Measurements from ENCODE around the gene DCAF11. TPM values are rescaled to one million over a fixed set of nuclear protein-coding genes. Genes with fewer than 3 reads are reported as not detected.
A peak's percentile ranks its signal among the peaks of the same experiment; 100 is the strongest.

Gene DCAF11
- total and polyA plus RNA-seq, 12 donors: 19.7 to 99.7 (median 70.8) TPM

GRCh38 chr14:24066496-24067132 lies 48.0 kb upstream of the DCAF11 start:
- intact Hi-C loops (cut with DNase I): no loop called here
- ATAC-seq (no peak), DNase-seq (no peak)
- no peak overlapping the region for H3K27ac ChIP-seq
- peaks cover 0 to 5% (median 0%) of the 10 kb centered on the region in 9 donors for H3K4me1 ChIP-seq
- no peaks in the 10 kb centered on the region for H3K36me3 ChIP-seq
- peaks cover 0 to 7% (median 0%) of the 10 kb centered on the region in 7 donors for H3K27me3 ChIP-seq
- WGBS, 2 donors: 88 to 92% methylated on average over 8 of the region's 8 CpGs
- no peaks in the 10 kb centered on the region for H3K9me3 ChIP-seq
- no peak overlapping the region for H3K4me3 ChIP-seq
- no peak for TF ChIP-seq CTCF (IDR thresholded peaks at IDR 0.05)

- intact Hi-C loops (cut with DNase I): no loop called here
- Histone ChIP-seq H3K36me3 (no peaks in the 10 kb centered on the region), H3K27ac (no peak overlapping the region), H3K4me3 (no peak overlapping the region), H3K4me1 (peaks cover 0 to 5% (median 0%) of the 10 kb centered on the region in 9 donors), H3K27me3 (peaks cover 0 to 15% (median 5%) of the 10 kb centered on the region in 7 donors), H3K9me3 (no peaks in the 10 kb centered on the region)
- peak in 4 of 8 donors; percentile 32 to 52 (median 44) for ATAC-seq
- WGBS, 2 donors: 89 to 90% methylated on average over 12 of the region's 12 CpGs
- no peak for TF ChIP-seq CTCF (IDR thresholded peaks at IDR 0.05)
- no peak for DNase-seq
Observed at GRCh38 chr14:24067133-24068082, 47.2 kb upstream of the DCAF11 start.

DNA sequence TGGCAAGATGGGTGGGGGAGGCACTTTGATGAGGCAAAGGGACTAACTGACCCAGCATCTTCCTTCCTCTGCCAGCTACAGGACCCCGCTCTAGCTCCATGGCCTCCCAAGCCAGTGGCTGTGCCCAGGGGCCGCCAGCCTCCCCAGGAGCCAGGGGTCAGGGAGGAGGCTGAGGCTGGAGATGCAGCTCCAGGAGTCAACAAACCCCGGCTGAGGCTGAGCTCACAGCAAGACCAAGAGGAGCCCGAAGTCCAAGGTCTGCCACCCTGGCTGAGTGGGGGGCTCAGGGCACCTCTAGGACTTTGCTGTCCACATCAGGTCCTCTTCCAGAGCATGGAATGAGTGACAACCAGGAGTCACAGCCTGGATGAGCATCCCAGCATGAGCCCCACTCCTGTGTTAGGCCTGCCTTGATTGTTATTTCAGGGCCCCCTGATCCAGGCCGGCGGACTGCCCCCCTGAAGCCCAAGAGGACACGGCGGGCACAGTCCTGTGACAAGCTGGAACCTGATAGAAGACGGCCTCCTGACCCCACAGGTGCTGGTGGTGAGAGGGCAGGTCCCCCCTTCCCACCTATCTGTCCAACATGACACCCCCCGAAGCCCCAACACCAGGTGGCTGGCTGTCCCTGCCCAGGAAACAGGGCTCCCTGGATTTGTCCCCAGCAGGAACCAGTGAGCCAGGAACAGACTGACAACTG lies 45.7 kb upstream of the DCAF11 start:
- Histone ChIP-seq H3K9me3 (no peaks in the 10 kb centered on the region), H3K27me3 (peaks cover 0 to 29% (median 8%) of the 10 kb centered on the region in 7 donors), H3K27ac (no peak overlapping the region), H3K36me3 (no peaks in the 10 kb centered on the region), H3K4me3 (no peak overlapping the region), H3K4me1 (peaks cover 0 to 5% (median 0%) of the 10 kb centered on the region in 9 donors)
- ATAC-seq (no peak), DNase-seq (no peak)
- TF ChIP-seq CTCF (IDR thresholded peaks at IDR 0.05): no peak
- WGBS, 2 donors: 83 to 86% methylated on average over 10 of the region's 10 CpGs
- intact Hi-C loops (cut with DNase I): no loop called here

GRCh38 chr14:24069411-24069735 lies 45.2 kb upstream of the DCAF11 start:
- H3K36me3 ChIP-seq: no peaks in the 10 kb centered on the region
- TF ChIP-seq CTCF (IDR thresholded peaks at IDR 0.05): no peak
- H3K27ac ChIP-seq: no peak overlapping the region
- no peak overlapping the region for H3K4me3 ChIP-seq
- no peak for DNase-seq
- 63 to 71% methylated on average over 6 of the region's 6 CpGs for WGBS, 2 donors
- intact Hi-C loops (cut with DNase I): no loop called here
- no peak for ATAC-seq
- peaks cover 0 to 5% (median 0%) of the 10 kb centered on the region in 9 donors for H3K4me1 ChIP-seq
- H3K27me3 ChIP-seq: peaks cover 0 to 30% (median 8%) of the 10 kb centered on the region in 7 donors
- H3K9me3 ChIP-seq: no peaks in the 10 kb centered on the region

Measured in heart right ventricle (tissue), 16 donors.